ENCODE results near the gene CPEB3. TPM values are rescaled to one million over a fixed set of nuclear protein-coding genes. Genes with fewer than 3 reads are reported as not detected.

CPEB3 gene
- total and polyA plus RNA-seq, 4 donors = 2.1 to 8.4 (median 5.1) TPM

DNA sequence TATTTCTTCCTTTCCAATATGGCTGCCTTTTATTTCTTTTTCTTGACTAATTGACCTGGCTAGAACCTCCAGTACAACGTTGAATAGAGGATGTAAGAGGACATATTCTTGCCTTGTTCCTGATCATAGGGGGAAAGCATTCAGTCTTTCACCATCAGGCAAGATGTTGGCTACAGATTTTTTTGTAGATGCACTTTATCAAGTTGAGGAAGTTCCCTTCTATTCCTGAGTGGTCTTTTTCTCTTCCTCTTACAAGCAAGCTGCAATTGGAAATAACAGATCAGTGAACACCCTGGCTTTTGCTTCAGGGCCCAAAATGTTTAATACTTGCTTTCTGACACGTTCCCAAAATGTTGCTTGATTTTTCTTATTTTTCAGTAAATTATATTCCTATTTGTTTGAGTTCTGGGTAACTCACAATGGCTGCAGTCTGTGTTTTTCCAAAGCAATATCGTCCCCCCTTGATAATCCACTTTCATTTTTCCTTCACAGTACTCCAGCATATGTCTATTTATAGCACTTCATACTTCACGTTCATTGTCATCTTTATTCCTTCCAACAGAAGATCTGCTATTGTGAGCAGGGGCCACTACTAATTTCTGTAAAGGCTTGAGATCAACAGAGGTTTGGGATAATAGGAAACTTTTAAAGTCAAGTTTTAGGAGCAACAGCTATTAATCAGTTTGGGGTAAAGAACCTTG, 11.7 kb downstream of the CPEB3 start:
- no peak for DNase-seq (ENCODE audit: low spot score)
- H3K9ac ChIP-seq (ENCODE audit: low read depth in 1 of 2, low read length in 2 of 2) = no peak overlapping the region

DNA sequence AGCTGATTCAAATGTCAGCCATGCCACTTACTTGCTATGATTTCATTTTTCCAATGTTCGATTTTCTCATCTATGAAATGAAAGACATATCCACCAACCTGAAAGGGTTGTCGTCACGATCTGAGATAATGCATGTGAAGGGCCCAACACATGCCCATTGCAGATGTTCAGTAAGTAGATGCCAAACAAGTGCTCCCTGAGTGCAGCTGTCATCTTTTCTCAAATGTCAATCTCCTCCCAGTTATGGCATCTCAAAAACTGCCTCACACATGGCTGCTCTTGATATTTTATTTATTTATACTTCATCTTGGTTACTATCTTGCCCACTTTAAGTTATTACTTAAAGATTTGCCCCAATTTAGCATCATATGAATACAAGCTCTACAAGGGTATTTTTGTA, 16.8 kb downstream of the CPEB3 start:
- TF ChIP-seq, protein P1, sequence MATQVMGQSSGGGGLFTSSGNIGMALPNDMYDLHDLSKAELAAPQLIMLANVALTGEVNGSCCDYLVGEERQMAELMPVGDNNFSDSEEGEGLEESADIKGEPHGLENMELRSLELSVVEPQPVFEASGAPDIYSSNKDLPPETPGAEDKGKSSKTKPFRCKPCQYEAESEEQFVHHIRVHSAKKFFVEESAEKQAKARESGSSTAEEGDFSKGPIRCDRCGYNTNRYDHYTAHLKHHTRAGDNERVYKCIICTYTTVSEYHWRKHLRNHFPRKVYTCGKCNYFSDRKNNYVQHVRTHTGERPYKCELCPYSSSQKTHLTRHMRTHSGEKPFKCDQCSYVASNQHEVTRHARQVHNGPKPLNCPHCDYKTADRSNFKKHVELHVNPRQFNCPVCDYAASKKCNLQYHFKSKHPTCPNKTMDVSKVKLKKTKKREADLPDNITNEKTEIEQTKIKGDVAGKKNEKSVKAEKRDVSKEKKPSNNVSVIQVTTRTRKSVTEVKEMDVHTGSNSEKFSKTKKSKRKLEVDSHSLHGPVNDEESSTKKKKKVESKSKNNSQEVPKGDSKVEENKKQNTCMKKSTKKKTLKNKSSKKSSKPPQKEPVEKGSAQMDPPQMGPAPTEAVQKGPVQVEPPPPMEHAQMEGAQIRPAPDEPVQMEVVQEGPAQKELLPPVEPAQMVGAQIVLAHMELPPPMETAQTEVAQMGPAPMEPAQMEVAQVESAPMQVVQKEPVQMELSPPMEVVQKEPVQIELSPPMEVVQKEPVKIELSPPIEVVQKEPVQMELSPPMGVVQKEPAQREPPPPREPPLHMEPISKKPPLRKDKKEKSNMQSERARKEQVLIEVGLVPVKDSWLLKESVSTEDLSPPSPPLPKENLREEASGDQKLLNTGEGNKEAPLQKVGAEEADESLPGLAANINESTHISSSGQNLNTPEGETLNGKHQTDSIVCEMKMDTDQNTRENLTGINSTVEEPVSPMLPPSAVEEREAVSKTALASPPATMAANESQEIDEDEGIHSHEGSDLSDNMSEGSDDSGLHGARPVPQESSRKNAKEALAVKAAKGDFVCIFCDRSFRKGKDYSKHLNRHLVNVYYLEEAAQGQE (IDR thresholded peaks at IDR 0.05) = no peak
- no peak for TF ChIP-seq HNF4G (IDR thresholded peaks at IDR 0.05)
- TF ChIP-seq YY1 (IDR thresholded peaks at IDR 0.05) = no peak
- TF ChIP-seq, protein P2, sequence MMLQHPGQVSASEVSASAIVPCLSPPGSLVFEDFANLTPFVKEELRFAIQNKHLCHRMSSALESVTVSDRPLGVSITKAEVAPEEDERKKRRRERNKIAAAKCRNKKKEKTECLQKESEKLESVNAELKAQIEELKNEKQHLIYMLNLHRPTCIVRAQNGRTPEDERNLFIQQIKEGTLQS (IDR thresholded peaks at IDR 0.05) = no peak
- no peak for TF ChIP-seq GABPA (IDR thresholded peaks at IDR 0.05 in 1 of 2, conservative IDR thresholded peaks at IDR 0.05 in 1 of 2)
- TF ChIP-seq, protein P3, sequence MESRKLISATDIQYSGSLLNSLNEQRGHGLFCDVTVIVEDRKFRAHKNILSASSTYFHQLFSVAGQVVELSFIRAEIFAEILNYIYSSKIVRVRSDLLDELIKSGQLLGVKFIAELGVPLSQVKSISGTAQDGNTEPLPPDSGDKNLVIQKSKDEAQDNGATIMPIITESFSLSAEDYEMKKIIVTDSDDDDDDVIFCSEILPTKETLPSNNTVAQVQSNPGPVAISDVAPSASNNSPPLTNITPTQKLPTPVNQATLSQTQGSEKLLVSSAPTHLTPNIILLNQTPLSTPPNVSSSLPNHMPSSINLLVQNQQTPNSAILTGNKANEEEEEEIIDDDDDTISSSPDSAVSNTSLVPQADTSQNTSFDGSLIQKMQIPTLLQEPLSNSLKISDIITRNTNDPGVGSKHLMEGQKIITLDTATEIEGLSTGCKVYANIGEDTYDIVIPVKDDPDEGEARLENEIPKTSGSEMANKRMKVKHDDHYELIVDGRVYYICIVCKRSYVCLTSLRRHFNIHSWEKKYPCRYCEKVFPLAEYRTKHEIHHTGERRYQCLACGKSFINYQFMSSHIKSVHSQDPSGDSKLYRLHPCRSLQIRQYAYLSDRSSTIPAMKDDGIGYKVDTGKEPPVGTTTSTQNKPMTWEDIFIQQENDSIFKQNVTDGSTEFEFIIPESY (IDR thresholded peaks at IDR 0.05) = no peak
- TF ChIP-seq RAD21 (IDR thresholded peaks at IDR 0.05) = no peak
- TF ChIP-seq RXRA (IDR thresholded peaks at IDR 0.05) = no peak
- TF ChIP-seq FOXA2 (IDR thresholded peaks at IDR 0.05) = no peak
- Histone ChIP-seq H3K27me3 (ENCODE audit: control insufficient read depth in 4 of 4, insufficient read depth in 4 of 4, low read length in 3 of 4) (no peaks in the 10 kb centered on the region), H3K9me3 (ENCODE audit: control insufficient read depth in 4 of 4, low read length in 3 of 4) (no peaks in the 10 kb centered on the region), H3K27ac (ENCODE audit: low read depth in 1 of 2, low read length in 2 of 2) (no peak overlapping the region), H3K36me3 (ENCODE audit: control insufficient read depth in 4 of 4, insufficient read depth in 3 of 4, low read depth in 1 of 4, low read length in 3 of 4) (no peaks in the 10 kb centered on the region), H3K4me1 (ENCODE audit: control insufficient read depth in 4 of 4, insufficient read depth in 4 of 4, low read length in 3 of 4) (no peaks in the 10 kb centered on the region), H3K9ac (ENCODE audit: low read depth in 1 of 2, low read length in 2 of 2) (no peak overlapping the region), H3K4me3 (ENCODE audit: low read depth in 1 of 3, low read length in 3 of 3) (no peak overlapping the region)
- DNase-seq (ENCODE audit: low spot score) = no peak
- 96% methylated on average over 3 of the region's 3 CpGs for WGBS

More for the DNA sequence above, 11.7 kb downstream of the CPEB3 start:
- Histone ChIP-seq H3K4me3 (ENCODE audit: low read depth in 1 of 3, low read length in 3 of 3) (no peak overlapping the region), H3K4me1 (ENCODE audit: control insufficient read depth in 4 of 4, insufficient read depth in 4 of 4, low read length in 3 of 4) (no peaks in the 10 kb centered on the region), H3K27ac (ENCODE audit: low read depth in 1 of 2, low read length in 2 of 2) (no peak overlapping the region), H3K27me3 (ENCODE audit: control insufficient read depth in 4 of 4, insufficient read depth in 4 of 4, low read length in 3 of 4) (no peaks in the 10 kb centered on the region), H3K9me3 (ENCODE audit: control insufficient read depth in 4 of 4, low read length in 3 of 4) (no peaks in the 10 kb centered on the region), H3K36me3 (ENCODE audit: control insufficient read depth in 4 of 4, insufficient read depth in 3 of 4, low read depth in 1 of 4, low read length in 3 of 4) (no peaks in the 10 kb centered on the region)
- TF ChIP-seq JUND (IDR thresholded peaks at IDR 0.05) (no peak), RXRA (IDR thresholded peaks at IDR 0.05) (no peak), GABPA (IDR thresholded peaks at IDR 0.05 in 1 of 2, conservative IDR thresholded peaks at IDR 0.05 in 1 of 2) (no peak), TAF1 (conservative IDR thresholded peaks at IDR 0.05) (no peak), SP1 (IDR thresholded peaks at IDR 0.05) (no peak), EGR1 (IDR thresholded peaks at IDR 0.05; ENCODE audit: low read depth in 2 of 2) (no peak), HNF4G (IDR thresholded peaks at IDR 0.05) (no peak), RAD21 (IDR thresholded peaks at IDR 0.05) (no peak), HNF4A (conservative IDR thresholded peaks at IDR 0.05) (no peak), FOXA2 (IDR thresholded peaks at IDR 0.05) (no peak), NR2F2 (IDR thresholded peaks at IDR 0.05) (no peak)
- TF ChIP-seq, protein P4, sequence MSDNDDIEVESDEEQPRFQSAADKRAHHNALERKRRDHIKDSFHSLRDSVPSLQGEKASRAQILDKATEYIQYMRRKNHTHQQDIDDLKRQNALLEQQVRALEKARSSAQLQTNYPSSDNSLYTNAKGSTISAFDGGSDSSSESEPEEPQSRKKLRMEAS (IDR thresholded peaks at IDR 0.05) = no peak
- TF ChIP-seq, protein P5, sequence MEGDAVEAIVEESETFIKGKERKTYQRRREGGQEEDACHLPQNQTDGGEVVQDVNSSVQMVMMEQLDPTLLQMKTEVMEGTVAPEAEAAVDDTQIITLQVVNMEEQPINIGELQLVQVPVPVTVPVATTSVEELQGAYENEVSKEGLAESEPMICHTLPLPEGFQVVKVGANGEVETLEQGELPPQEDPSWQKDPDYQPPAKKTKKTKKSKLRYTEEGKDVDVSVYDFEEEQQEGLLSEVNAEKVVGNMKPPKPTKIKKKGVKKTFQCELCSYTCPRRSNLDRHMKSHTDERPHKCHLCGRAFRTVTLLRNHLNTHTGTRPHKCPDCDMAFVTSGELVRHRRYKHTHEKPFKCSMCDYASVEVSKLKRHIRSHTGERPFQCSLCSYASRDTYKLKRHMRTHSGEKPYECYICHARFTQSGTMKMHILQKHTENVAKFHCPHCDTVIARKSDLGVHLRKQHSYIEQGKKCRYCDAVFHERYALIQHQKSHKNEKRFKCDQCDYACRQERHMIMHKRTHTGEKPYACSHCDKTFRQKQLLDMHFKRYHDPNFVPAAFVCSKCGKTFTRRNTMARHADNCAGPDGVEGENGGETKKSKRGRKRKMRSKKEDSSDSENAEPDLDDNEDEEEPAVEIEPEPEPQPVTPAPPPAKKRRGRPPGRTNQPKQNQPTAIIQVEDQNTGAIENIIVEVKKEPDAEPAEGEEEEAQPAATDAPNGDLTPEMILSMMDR (IDR thresholded peaks at IDR 0.05; ENCODE audit: low read depth, low read length, missing input control) = no peak
- TF ChIP-seq, protein P2 (IDR thresholded peaks at IDR 0.05) = no peak
- TF ChIP-seq, protein P1 (IDR thresholded peaks at IDR 0.05) = no peak
- WGBS = 68% methylated on average over 4 of the region's 4 CpGs

All from liver (tissue), 9 donors.